Activated CD4-positive, alpha-beta T cell treated with anti-CD3 and anti-CD28 coated beads, Interleukin-2, amount 10 ng/mL, durations not matched to agents 7 days and 5 days (primary cell): ENCODE measurements around the gene OR7A5. TPM values are rescaled to one million over a fixed set of nuclear protein-coding genes. Genes with fewer than 3 reads are reported as not detected.
"Not testable (repeated sequence)": the region's sequence is repeated elsewhere in the genome, so short reads cannot be mapped to it uniquely, and the experiment has no call there.

Source experiments
- CTCF ChIA-PET: fragments of 350-600 bp; sonication (Branson Sonifier 250); formaldehyde crosslinking; loops from one replicate; lab custom pipeline; 2021; ENCODE audit warnings: antibody characterized with exemption; lab: Charles Lee
- POLR2A ChIA-PET: fragments of 350-600 bp; sonication (Branson Sonifier 250); formaldehyde crosslinking; loops from one replicate; lab custom pipeline; 2021; ENCODE audit warnings: antibody characterized with exemption; lab: Charles Lee
- DNase-seq: peaks from one replicate; pipeline ENCODE4 v3.0.0-alpha.2; 2020
- H3K27ac Mint-ChIP-seq: one replicate; pipeline ENCODE4 v1.8.0; 2021; ENCODE audit warnings: mild to moderate bottlenecking, moderate library complexity, mixed read lengths
- H3K27me3 Mint-ChIP-seq: one replicate; pipeline ENCODE4 v1.8.0; 2021; ENCODE audit warnings: mixed read lengths
- H3K36me3 Mint-ChIP-seq: one replicate; pipeline ENCODE4 v1.8.0; 2021; ENCODE audit warnings: low read depth, mixed read lengths
- H3K4me1 Mint-ChIP-seq: one replicate; pipeline ENCODE4 v1.8.0; 2021; ENCODE audit warnings: mixed read lengths
- H3K4me3 Mint-ChIP-seq: one replicate; pipeline ENCODE4 v1.8.0; 2021; ENCODE audit warnings: mild to moderate bottlenecking, moderate library complexity, mixed read lengths
- H3K9me3 Mint-ChIP-seq: one replicate; pipeline ENCODE4 v1.8.0; 2021; ENCODE audit warnings: mixed read lengths
- total RNA-seq, 2 experiments: library from RNA; stranded (reverse); gene quantifications; one replicate each; pipeline ENCODE4 v1.2.3, GENCODE V29; 2021

Gene OR7A5
- total RNA-seq, 2 experiments from 2014 or later = not detected

- Mint-ChIP-seq H3K4me1 (no peaks in the 10 kb centered on the region), H3K36me3 (no peaks in the 10 kb centered on the region), H3K9me3 (no peaks in the 10 kb centered on the region), H3K4me3 (no peak overlapping the region), H3K27ac (no peak overlapping the region), H3K27me3 (no peaks in the 10 kb centered on the region)
- DNase-seq = no peak
- ChIA-PET POLR2A (no interaction called here), CTCF (no interaction called here)
Observed at GRCh38 chr19:14814982-14815652, 19.9 kb downstream of the OR7A5 start.

GRCh38 chr19:14809272-14810057, 25.5 kb downstream of the OR7A5 start:
- Mint-ChIP-seq H3K4me3 (no peak overlapping the region), H3K4me1 (no peaks in the 10 kb centered on the region), H3K27ac (no peak overlapping the region), H3K27me3 (peaks cover 1% of the 10 kb centered on the region), H3K9me3 (no peaks in the 10 kb centered on the region), H3K36me3 (no peaks in the 10 kb centered on the region)
- DNase-seq = no peak
- ChIA-PET POLR2A (no interaction called here), CTCF (interaction anchor here (0.7 kb wide), 1 partner anchor 135 kb away, joined by 4 read pairs; no protein-coding TSS in a partner anchor)

GRCh38 chr19:14804765-14805164, 30.2 kb downstream of the OR7A5 start:
- no peak overlapping the region for H3K4me3 Mint-ChIP-seq
- H3K36me3 Mint-ChIP-seq = no peaks in the 10 kb centered on the region
- H3K4me1 Mint-ChIP-seq = no peaks in the 10 kb centered on the region
- H3K27me3 Mint-ChIP-seq = peaks cover 1% of the 10 kb centered on the region
- H3K27ac Mint-ChIP-seq = no peak overlapping the region
- no peak for DNase-seq
- POLR2A ChIA-PET = interaction anchor here (0.7 kb wide), 1 partner anchor 478 kb away, joined by 3 read pairs; no protein-coding TSS in a partner anchor
- no peaks in the 10 kb centered on the region for H3K9me3 Mint-ChIP-seq
- CTCF ChIA-PET = no interaction called here

- CTCF ChIA-PET = no interaction called here
- no peak overlapping the region for H3K27ac Mint-ChIP-seq
- DNase-seq = no peak
- no peaks in the 10 kb centered on the region for H3K36me3 Mint-ChIP-seq
- no peak overlapping the region for H3K4me3 Mint-ChIP-seq
- peaks cover 6% of the 10 kb centered on the region for H3K4me1 Mint-ChIP-seq
- POLR2A ChIA-PET = no interaction called here
- H3K27me3 Mint-ChIP-seq = peaks cover 2% of the 10 kb centered on the region
- no peaks in the 10 kb centered on the region for H3K9me3 Mint-ChIP-seq
Observed at GRCh38 chr19:14798760-14799159, 36.2 kb downstream of the OR7A5 start.

- ChIA-PET POLR2A (no interaction called here), CTCF (interaction anchor here (1.0 to 1.3 kb wide), 2 partner anchors 9 to 10 kb away, joined by 5 read pairs; no protein-coding TSS in a partner anchor)
- DNase-seq = no peak
- Mint-ChIP-seq H3K27ac (no peak overlapping the region), H3K27me3 (peaks cover 4% of the 10 kb centered on the region), H3K4me3 (no peak overlapping the region), H3K9me3 (no peaks in the 10 kb centered on the region), H3K4me1 (peaks cover 6% of the 10 kb centered on the region), H3K36me3 (no peaks in the 10 kb centered on the region)
Observed at GRCh38 chr19:14796021-14796420, 39.0 kb downstream of the OR7A5 start.

GRCh38 chr19:14795078-14795721, 39.8 kb downstream of the OR7A5 start:
- Mint-ChIP-seq H3K36me3 (no peaks in the 10 kb centered on the region), H3K4me1 (peaks cover 6% of the 10 kb centered on the region), H3K27me3 (peaks cover 4% of the 10 kb centered on the region), H3K9me3 (no peaks in the 10 kb centered on the region), H3K27ac (no peak overlapping the region), H3K4me3 (no peak overlapping the region)
- no peak for DNase-seq
- ChIA-PET POLR2A (no interaction called here), CTCF (interaction anchor here (1.3 kb wide), 1 partner anchor 9 kb away, joined by 5 read pairs; no protein-coding TSS in a partner anchor)

- DNase-seq, H3K4me3 Mint-ChIP-seq, POLR2A ChIA-PET, CTCF ChIA-PET, H3K9me3 Mint-ChIP-seq, H3K36me3 Mint-ChIP-seq, H3K27me3 Mint-ChIP-seq, H3K27ac Mint-ChIP-seq, H3K4me1 Mint-ChIP-seq: not testable (repeated sequence)
Observed at GRCh38 chr19:14792250-14792649, 42.7 kb downstream of the OR7A5 start.

- H3K4me1 Mint-ChIP-seq = peaks cover 18% of the 10 kb centered on the region
- CTCF ChIA-PET = interaction anchor here (1.0 to 1.9 kb wide), 5 partner anchors 9 to 104 kb away, joined by 3 to 5 read pairs (median 5); no protein-coding TSS in a partner anchor
- no peak overlapping the region for H3K27ac Mint-ChIP-seq
- no peaks in the 10 kb centered on the region for H3K9me3 Mint-ChIP-seq
- DNase-seq = no peak
- POLR2A ChIA-PET = no interaction called here
- H3K36me3 Mint-ChIP-seq = no peaks in the 10 kb centered on the region
- no peak overlapping the region for H3K4me3 Mint-ChIP-seq
- H3K27me3 Mint-ChIP-seq = peaks cover 14% of the 10 kb centered on the region
Observed at GRCh38 chr19:14786421-14786851, 48.5 kb downstream of the OR7A5 start.

GRCh38 chr19:14785102-14785793, 49.7 kb downstream of the OR7A5 start:
- Mint-ChIP-seq H3K27ac (peak overlapping the region; percentile 55), H3K4me1 (peaks cover 18% of the 10 kb centered on the region), H3K27me3 (peaks cover 14% of the 10 kb centered on the region)
- H3K36me3 Mint-ChIP-seq, H3K4me3 Mint-ChIP-seq, DNase-seq, H3K9me3 Mint-ChIP-seq, POLR2A ChIA-PET: not testable (repeated sequence)
- CTCF ChIA-PET = interaction anchor here (0.5 to 1.9 kb wide), 3 partner anchors 24 to 105 kb away, joined by 3 to 5 read pairs (median 4); no protein-coding TSS in a partner anchor

- not testable (repeated sequence) for H3K27ac Mint-ChIP-seq, H3K9me3 Mint-ChIP-seq
- CTCF ChIA-PET = interaction anchor here (0.5 kb wide), 1 partner anchor 88 kb away, joined by 4 read pairs; no protein-coding TSS in a partner anchor
Observed at GRCh38 chr19:14784730-14785101, 50.3 kb downstream of the OR7A5 start.

GRCh38 chr19:14783410-14783998, 51.5 kb downstream of the OR7A5 start:
- H3K36me3 Mint-ChIP-seq, DNase-seq, H3K4me3 Mint-ChIP-seq, CTCF ChIA-PET, POLR2A ChIA-PET, H3K27ac Mint-ChIP-seq, H3K9me3 Mint-ChIP-seq: not testable (repeated sequence)
- peaks cover 18% of the 10 kb centered on the region for H3K4me1 Mint-ChIP-seq
- peaks cover 11% of the 10 kb centered on the region for H3K27me3 Mint-ChIP-seq

More at GRCh38 chr19:14784730-14785101, 50.3 kb downstream of the OR7A5 start:
- H3K4me3 Mint-ChIP-seq, POLR2A ChIA-PET, DNase-seq, H3K36me3 Mint-ChIP-seq: not testable (repeated sequence)
- Mint-ChIP-seq H3K27me3 (peaks cover 11% of the 10 kb centered on the region), H3K4me1 (peaks cover 18% of the 10 kb centered on the region)
